PC-3 (cell line): ENCODE data around the gene CEND1.

ENCODE experiments used
- EZH2 ChIP-seq: fragments of 300-600 bp; sonication (generic); IDR thresholded peaks from one replicate; pipeline ENCODE4 v1.6.1; 2017; ENCODE audit warnings: antibody characterized with exemption, mild to moderate bottlenecking, low read length; ENCODE audit not compliant: unreplicated experiment
- EZH2phosphoT487 ChIP-seq: fragments of 300-600 bp; sonication (generic); IDR thresholded peaks from 2 replicates; pipeline ENCODE4 v1.6.1; 2018; ENCODE audit warnings: mild to moderate bottlenecking, antibody characterized with exemption, low read length, borderline replicate concordance
- TF ChIP-seq, protein P1 (sequence below): fragments of 300-600 bp; sonication (generic); conservative IDR thresholded peaks from 2 replicates; pipeline ENCODE4 v1.5.1; 2017; ENCODE audit warnings: antibody characterized with exemption, low read depth, mild to moderate bottlenecking, low read length

DNA sequence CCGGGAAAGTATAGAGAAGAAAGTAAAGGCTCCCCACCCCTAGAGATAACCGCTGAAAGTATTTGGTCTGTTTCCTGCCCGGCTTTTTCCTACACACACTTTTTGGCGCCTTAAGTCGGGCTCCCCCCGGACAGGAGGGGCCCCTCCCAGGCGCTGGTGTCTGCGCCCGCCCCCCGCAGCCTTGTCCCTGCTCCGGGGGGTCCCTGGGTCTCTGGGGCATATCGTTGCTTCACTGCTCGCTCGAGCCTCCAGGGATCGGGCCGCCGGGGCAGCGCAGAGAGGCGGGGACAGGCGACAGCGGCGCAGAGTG is 36.9 kb upstream of the CEND1 start:
- TF ChIP-seq, protein P1, sequence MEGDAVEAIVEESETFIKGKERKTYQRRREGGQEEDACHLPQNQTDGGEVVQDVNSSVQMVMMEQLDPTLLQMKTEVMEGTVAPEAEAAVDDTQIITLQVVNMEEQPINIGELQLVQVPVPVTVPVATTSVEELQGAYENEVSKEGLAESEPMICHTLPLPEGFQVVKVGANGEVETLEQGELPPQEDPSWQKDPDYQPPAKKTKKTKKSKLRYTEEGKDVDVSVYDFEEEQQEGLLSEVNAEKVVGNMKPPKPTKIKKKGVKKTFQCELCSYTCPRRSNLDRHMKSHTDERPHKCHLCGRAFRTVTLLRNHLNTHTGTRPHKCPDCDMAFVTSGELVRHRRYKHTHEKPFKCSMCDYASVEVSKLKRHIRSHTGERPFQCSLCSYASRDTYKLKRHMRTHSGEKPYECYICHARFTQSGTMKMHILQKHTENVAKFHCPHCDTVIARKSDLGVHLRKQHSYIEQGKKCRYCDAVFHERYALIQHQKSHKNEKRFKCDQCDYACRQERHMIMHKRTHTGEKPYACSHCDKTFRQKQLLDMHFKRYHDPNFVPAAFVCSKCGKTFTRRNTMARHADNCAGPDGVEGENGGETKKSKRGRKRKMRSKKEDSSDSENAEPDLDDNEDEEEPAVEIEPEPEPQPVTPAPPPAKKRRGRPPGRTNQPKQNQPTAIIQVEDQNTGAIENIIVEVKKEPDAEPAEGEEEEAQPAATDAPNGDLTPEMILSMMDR = no peak
- TF ChIP-seq EZH2 (no peak), EZH2phosphoT487 (no peak)
